Muscle layer of duodenum (tissue), 2 donors: ENCODE data around the gene DIP2A.

ENCODE experiments used
- H3K27ac ChIP-seq: one replicate; pipeline ENCODE4 v1.7.0; 2013; ENCODE audit warnings: mild to moderate bottlenecking, low read length
- H3K27me3 ChIP-seq: one replicate; pipeline ENCODE4 v1.7.0; 2013; ENCODE audit warnings: low read depth, mild to moderate bottlenecking, control low read depth, low read length
- H3K36me3 ChIP-seq, 2 donors: one replicate each; pipeline ENCODE4 v1.7.0; 2013; ENCODE audit warnings: low read length in 2 of 2, control low read depth in 1 of 2, mild to moderate bottlenecking in 1 of 2; ENCODE audit not compliant: insufficient read depth in 2 of 2, control insufficient read depth in 1 of 2
- H3K4me1 ChIP-seq, 2 donors: one replicate each; pipeline ENCODE4 v1.7.0; 2013; ENCODE audit warnings: low read length in 2 of 2, mild to moderate bottlenecking in 2 of 2, control low read depth in 1 of 2, moderate library complexity in 1 of 2; ENCODE audit not compliant: insufficient read depth in 2 of 2, control insufficient read depth in 1 of 2
- H3K4me3 ChIP-seq, 2 donors: one replicate each; pipeline ENCODE4 v1.7.0; 2013; ENCODE audit warnings: low read length in 2 of 2, low read depth in 1 of 2, mild to moderate bottlenecking in 1 of 2
- H3K9me3 ChIP-seq, 2 donors: one replicate each; pipeline ENCODE4 v1.7.0; 2013; ENCODE audit warnings: low read length in 2 of 2, control low read depth in 1 of 2, mild to moderate bottlenecking in 1 of 2; ENCODE audit not compliant: control insufficient read depth in 1 of 2
- donor health status: healthy.

The DIP2A gene

DNA sequence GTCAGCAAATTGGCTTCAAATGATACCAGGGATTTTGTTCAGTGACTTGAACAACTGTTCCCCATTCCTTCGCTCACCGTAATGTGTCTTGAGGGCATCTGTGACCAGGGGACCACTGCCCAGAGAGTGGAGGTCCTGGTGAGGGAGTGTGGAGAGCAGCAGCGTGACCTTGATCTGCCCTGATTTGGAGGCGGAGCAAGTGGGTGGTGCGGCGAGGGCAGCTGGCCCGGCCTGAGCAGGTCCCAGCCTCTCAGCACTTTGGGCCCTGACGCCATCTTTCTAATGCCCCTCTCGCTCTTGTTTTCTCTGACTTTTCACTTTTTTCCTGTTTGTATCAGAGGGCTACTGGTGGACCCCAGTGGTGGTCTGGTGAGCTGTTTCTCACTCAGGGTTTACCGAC, 31.1 kb downstream of the DIP2A start:
- Histone ChIP-seq H3K27me3 (no peaks in the 10 kb centered on the region), H3K4me1 (no peaks in the 10 kb centered on the region), H3K27ac (no peak overlapping the region), H3K9me3 (no peaks in the 10 kb centered on the region), H3K36me3 (peaks cover 16 to 51% of the 10 kb centered on the region in 2 donors), H3K4me3 (no peak overlapping the region)

DNA sequence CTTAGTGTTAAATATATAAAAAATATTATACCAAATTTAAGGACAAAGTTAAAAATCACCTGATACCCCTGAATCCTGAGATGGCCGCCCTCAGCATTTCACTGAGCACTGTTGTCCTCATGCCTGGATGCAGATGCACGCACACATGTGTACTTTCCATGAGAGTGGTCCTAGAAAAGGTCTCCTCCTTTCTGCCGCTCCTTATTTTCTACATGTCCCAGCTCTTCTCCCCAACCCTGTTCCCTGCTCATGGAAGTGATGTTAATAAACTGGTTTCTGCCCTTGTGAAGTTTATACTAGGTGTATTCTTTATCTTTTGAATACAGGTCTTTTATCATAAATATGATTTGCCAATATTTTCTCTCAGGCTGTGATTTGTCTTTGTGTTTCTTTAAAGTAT, 32.9 kb downstream of the DIP2A start:
- Histone ChIP-seq H3K36me3 (peaks cover 11 to 40% of the 10 kb centered on the region in 2 donors), H3K4me3 (no peak overlapping the region), H3K27me3 (no peaks in the 10 kb centered on the region), H3K4me1 (no peaks in the 10 kb centered on the region), H3K27ac (no peak overlapping the region), H3K9me3 (no peaks in the 10 kb centered on the region)

DNA sequence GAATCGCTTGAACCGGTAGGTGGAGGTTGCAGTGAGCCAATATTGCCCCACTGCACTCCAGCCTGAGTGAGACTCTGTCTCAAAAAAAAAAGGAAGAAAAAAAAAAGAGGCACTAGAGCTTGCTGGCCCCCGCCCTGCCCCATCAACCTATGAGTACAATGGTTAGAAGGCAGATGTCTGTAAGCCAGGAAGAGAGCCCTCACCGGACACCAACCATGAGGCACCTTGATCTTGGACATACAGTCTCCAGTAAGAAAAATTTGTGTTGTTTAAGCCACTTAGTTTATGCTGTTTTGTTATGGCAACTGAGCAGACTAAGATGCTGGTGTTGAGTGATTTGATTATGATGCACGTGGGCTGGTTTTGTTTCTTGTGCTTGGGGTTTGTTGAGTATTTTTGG, 34.2 kb downstream of the DIP2A start:
- no peaks in the 10 kb centered on the region for H3K4me1 ChIP-seq
- H3K27ac ChIP-seq, result no peak overlapping the region
- no peaks in the 10 kb centered on the region for H3K9me3 ChIP-seq
- H3K27me3 ChIP-seq, result no peaks in the 10 kb centered on the region
- H3K36me3 ChIP-seq, result peaks cover 13 to 49% of the 10 kb centered on the region in 2 donors
- no peak overlapping the region for H3K4me3 ChIP-seq

DNA sequence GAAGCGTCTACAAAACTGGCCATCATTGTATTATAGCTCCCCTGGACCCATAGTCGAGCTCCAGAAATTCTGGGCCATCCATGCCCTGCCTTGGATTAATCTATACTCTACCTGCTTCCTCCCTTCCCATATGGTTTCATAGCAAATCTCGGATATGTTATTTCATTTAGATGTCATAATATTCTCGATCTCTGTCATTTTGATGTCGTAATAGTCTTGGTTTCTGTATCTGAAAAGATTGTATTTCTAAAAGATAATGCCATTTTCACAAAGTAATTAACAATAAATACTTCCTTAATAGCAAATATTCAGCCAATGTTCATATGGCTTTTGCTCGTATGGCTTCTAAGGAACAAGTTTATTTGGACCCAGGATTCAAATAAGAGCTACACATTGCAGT, 35.1 kb downstream of the DIP2A start:
- H3K4me3 ChIP-seq, result no peak overlapping the region
- H3K27ac ChIP-seq, result no peak overlapping the region
- H3K36me3 ChIP-seq, result peaks cover 18 to 57% of the 10 kb centered on the region in 2 donors
- no peaks in the 10 kb centered on the region for H3K9me3 ChIP-seq
- no peaks in the 10 kb centered on the region for H3K27me3 ChIP-seq
- H3K4me1 ChIP-seq, result no peaks in the 10 kb centered on the region

DNA sequence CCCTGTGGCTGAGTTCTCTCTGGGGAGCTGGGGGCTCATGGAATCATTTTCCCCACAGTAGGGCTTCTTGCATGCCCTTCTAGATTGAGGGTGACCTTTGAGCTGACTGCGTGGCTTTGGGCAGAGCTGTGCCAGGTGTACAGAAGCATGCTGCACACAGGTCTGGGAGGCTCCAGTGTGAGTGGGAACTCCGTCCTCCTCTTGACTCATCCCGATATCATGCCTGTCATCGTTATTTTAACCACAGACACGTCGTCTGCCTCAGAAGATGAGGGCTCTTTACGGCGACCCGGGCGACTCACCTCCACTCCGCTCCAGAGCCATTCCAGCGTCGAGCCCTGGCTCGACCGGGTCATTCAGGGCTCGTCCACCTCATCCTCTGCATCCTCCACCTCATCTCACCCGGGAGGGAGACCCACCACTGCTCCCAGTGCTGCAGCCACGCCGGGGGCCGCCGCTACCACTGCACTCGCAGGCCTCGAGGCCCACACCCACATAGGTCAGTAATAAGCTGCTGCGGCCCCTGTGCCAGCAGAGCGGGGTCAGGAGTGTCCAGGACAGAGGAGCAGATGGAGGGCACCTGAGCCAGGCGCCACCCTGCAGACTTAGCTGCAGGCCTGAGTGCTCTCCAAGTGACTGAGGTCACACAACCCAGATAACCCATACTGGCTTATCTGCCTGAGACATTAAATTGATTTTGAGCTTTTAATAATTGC, 39.8 kb downstream of the DIP2A start:
- H3K36me3 ChIP-seq, result peaks cover 27 to 53% of the 10 kb centered on the region in 2 donors
- no peak overlapping the region for H3K4me3 ChIP-seq

DNA sequence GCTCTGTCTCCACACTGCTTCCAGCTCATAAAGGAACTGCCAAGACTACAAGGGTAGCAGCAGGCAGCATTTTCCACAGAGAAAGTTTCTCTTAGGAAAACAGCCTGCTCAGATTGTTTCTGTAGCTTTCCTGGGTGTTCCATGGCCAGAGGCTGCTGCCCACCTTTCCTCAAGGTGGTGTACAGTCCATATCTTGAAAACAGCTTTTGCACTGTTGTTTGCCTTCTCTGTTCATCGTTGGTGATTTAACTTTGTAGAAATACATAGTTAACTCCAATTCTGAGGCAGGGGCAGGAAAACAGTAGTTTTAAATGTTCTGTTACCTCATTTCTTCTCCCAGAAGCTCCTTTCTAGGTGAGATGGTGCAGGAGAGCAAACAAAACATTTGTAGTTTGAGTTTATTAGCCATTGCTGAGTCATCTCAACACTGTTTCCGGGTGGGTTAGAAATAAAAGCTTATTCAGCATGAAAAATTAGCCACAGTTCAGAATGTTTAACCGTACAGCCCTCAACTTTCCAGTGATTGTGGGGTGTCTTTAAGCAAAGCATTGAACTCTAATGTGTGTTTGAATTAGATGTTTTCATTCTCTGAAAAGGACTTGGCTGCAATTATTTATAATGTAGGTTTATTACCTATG, 41.7 kb downstream of the DIP2A start:
- H3K36me3 ChIP-seq, result peaks cover 36 to 51% of the 10 kb centered on the region in 2 donors
- H3K9me3 ChIP-seq, result no peaks in the 10 kb centered on the region
- no peak overlapping the region for H3K4me3 ChIP-seq
- H3K4me1 ChIP-seq, result no peaks in the 10 kb centered on the region
- H3K27ac ChIP-seq, result no peak overlapping the region
- no peaks in the 10 kb centered on the region for H3K27me3 ChIP-seq

More for the DNA sequence above, 39.8 kb downstream of the DIP2A start:
- no peaks in the 10 kb centered on the region for H3K9me3 ChIP-seq
- no peak overlapping the region for H3K27ac ChIP-seq
- no peaks in the 10 kb centered on the region for H3K4me1 ChIP-seq
- H3K27me3 ChIP-seq, result no peaks in the 10 kb centered on the region

DNA sequence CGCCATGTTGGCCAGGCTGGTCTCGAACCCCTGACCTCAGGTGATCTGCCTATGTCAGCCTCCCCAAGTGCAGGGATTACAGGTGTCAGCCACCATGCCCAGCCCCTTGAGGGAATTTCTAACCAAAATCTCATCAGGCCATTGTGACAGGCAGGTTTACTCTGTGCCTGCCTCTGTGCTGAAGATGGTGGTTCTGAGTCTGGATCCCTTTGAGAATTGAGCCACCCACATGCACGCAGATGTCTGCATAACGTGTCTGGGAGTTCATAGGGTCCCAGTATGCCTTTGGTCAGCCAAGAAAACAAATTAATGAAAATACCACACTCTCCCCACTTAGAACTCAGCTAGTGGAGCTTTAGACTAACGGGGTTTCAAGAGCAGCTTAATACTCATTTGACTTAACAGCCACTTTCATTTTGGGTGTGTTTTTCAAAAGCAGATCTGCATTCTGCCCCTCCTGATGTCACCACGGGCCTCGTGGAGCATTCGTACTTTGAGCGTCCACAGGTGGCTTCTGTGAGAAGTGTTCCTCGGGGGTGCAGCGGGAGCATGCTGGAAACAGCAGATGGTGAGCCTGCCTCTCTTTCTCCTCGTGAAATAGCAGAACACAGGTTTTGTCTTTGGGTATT, 45.3 kb downstream of the DIP2A start:
- Histone ChIP-seq H3K4me1 (no peaks in the 10 kb centered on the region), H3K9me3 (no peaks in the 10 kb centered on the region), H3K4me3 (no peak overlapping the region), H3K27me3 (no peaks in the 10 kb centered on the region), H3K36me3 (peaks cover 21 to 40% of the 10 kb centered on the region in 2 donors), H3K27ac (no peak overlapping the region)

DNA sequence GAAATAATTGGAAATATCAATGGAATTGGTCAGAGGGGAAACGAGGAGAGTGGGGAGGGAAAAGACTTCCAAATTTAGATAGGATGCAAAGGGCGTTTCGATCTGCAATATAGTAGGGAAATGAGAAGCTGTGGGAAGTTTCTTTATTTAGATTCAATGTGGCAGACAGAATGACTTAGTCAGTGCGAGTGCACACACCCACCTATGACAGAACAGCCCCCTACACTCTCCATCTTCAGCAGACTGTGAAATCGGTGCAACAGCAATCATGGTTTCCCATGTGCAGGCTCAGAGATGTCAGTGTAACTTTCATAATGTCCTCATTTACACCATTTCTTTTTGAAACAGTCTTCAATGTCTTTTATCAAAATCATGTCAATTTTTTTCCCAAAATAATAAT, 46.0 kb downstream of the DIP2A start:
- no peaks in the 10 kb centered on the region for H3K4me1 ChIP-seq
- H3K27ac ChIP-seq, result no peak overlapping the region
- H3K9me3 ChIP-seq, result no peaks in the 10 kb centered on the region
- no peak overlapping the region for H3K4me3 ChIP-seq
- peaks cover 17 to 40% of the 10 kb centered on the region in 2 donors for H3K36me3 ChIP-seq
- no peaks in the 10 kb centered on the region for H3K27me3 ChIP-seq

DNA sequence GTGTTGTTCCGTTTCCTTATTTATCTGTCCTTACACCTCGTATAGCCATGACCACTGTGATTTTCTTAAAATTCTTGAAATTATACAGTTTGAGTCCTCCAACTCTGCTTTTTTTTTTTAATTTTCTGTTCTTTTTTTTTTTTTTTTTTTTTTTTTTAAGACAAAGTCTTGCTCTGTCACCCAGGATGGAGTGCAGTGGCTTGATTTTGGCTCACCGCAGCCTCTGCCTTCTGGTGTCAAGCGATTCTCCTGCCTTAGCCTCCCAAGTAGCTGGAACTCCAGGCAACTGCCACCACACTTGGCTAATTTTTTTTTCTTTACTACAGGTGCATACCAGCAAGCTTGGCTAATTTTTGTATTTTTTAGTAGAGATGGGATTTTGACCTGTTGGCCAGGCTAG, 48.9 kb downstream of the DIP2A start:
- Histone ChIP-seq H3K9me3 (no peaks in the 10 kb centered on the region), H3K4me1 (no peaks in the 10 kb centered on the region), H3K27me3 (no peaks in the 10 kb centered on the region), H3K4me3 (no peak overlapping the region), H3K27ac (no peak overlapping the region), H3K36me3 (peaks cover 26 to 59% of the 10 kb centered on the region in 2 donors)

DNA sequence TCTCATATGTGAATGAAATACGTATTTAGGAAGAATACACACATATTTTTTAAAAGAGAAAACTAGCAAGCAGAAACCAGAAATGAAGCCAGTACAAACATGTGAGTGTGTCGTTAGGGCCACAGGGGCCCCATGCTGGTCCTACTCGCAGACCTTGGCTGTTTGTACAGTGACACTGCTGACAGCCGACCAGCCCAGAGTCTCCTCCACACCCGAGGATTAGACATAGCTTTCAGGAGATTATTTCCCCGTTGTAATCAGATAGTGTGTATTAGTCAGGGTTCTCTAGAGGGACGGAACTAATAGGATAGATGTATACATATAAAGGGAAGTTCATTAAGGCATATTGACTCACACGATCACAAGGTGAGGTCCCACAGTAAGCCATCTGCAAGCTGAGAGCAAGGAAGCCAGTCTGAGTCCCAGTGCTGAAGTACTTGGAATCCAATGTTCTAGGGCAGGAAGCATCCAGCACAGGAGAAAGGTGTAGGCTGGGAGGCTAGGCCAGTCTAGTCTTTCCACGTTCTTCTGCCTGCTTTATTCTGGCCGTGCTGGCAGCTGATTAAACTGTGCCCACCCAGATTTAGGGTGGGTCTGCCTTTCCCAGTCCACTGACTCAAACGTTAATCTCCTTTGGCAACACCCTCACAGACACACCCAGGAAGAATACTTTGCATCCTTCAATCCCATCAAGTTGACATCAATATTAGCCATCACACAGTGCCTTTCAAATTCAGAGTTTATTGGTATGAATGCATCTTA, 51.2 kb downstream of the DIP2A start:
- Histone ChIP-seq H3K4me3 (no peak overlapping the region), H3K9me3 (no peaks in the 10 kb centered on the region), H3K27me3 (no peaks in the 10 kb centered on the region), H3K36me3 (peaks cover 18 to 51% of the 10 kb centered on the region in 2 donors), H3K4me1 (peaks cover 2% of the 10 kb centered on the region in 2 donors), H3K27ac (no peak overlapping the region)

DNA sequence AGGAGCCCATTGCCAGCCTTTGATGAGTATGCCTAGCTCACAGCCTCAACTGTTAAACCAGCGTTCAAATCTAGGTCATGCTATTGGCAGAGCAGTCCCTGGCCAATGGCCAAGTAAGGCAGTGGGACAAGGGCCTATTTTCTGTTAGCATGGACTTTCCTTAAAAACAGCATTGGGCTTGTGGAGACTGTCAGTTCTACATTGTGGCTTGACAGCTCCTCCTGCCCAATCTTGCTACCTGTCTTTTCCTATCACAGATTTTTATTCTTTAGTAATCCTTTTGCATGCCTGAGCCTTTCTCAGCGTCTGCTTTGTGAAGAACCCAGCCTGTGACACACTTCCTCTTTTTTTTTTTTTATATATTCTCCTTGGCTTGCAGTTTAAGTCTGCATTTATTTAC, 56.4 kb downstream of the DIP2A start:
- Histone ChIP-seq H3K27me3 (no peaks in the 10 kb centered on the region), H3K36me3 (peaks cover 23 to 46% of the 10 kb centered on the region in 2 donors), H3K9me3 (no peaks in the 10 kb centered on the region), H3K4me3 (no peak overlapping the region), H3K27ac (no peak overlapping the region), H3K4me1 (peaks cover 5 to 10% of the 10 kb centered on the region in 2 donors)
